CD4-positive, alpha-beta T cell (primary cell): ENCODE data around the gene CAPZB. TPM values are rescaled to one million over a fixed set of nuclear protein-coding genes. Genes with fewer than 3 reads are reported as not detected.

Experiments
- ATAC-seq: fragments of 200-7000 bp; cut with Tn5 transposase; one replicate; pipeline ENCODE4 v1.10.0; 2022; ENCODE audit warnings: mild to moderate bottlenecking; ENCODE audit not compliant: poor library complexity
- CTCF ChIA-PET: fragments of 350-600 bp; sonication (Branson Sonifier 250); formaldehyde crosslinking; loops from one replicate; lab custom pipeline; 2021; ENCODE audit warnings: antibody characterized with exemption, inconsistent platforms; lab: Charles Lee
- POLR2A ChIA-PET: fragments of 350-600 bp; sonication (Branson Sonifier 250); formaldehyde crosslinking; loops from one replicate; lab custom pipeline; 2021; ENCODE audit warnings: antibody characterized with exemption, inconsistent platforms; lab: Charles Lee
- DNase-seq, 14 experiments: peaks; one replicate each; pipeline ENCODE4 v3.0.0-alpha.2; 2013 to 2020; ENCODE audit warnings: mixed read lengths in 2 of 14
- H3K27ac ChIP-seq, 2 donors: one replicate each; pipeline versions ENCODE4 v1.5.1 to v1.7.0; 2013; ENCODE audit warnings: low read length in 2 of 2, low read depth in 1 of 2, mild to moderate bottlenecking in 1 of 2
- H3K27me3 ChIP-seq, 2 experiments: 1 replicate in 1 of 2; 2 replicates in 1 of 2; pipeline versions ENCODE4 v1.6.1 to v1.7.0; 2013; ENCODE audit warnings: low read length in 2 of 2, control low read depth in 1 of 2, mild to moderate bottlenecking in 1 of 2, moderate library complexity in 1 of 2; ENCODE audit not compliant: insufficient read depth in 2 of 2, control insufficient read depth in 1 of 2
- H3K36me3 ChIP-seq: one replicate; pipeline ENCODE4 v1.6.1; 2013; ENCODE audit warnings: low read length, control low read depth; ENCODE audit not compliant: insufficient read depth
- H3K4me1 ChIP-seq: one replicate; pipeline ENCODE4 v1.6.1; 2013; ENCODE audit warnings: low read length, control low read depth; ENCODE audit not compliant: insufficient read depth
- H3K4me3 ChIP-seq: one replicate; pipeline ENCODE4 v1.5.1; 2013; ENCODE audit warnings: mild to moderate bottlenecking, low read length, moderate library complexity
- H3K9me3 ChIP-seq, 2 experiments: 1 replicate in 1 of 2; 2 replicates in 1 of 2; pipeline versions ENCODE4 v1.6.1 to v1.7.0; 2013; ENCODE audit warnings: low read length in 2 of 2, mild to moderate bottlenecking in 2 of 2, control low read depth in 1 of 2, moderate library complexity in 1 of 2; ENCODE audit not compliant: control insufficient read depth in 1 of 2, insufficient read depth in 1 of 2
- H3K27ac Mint-ChIP-seq: one replicate; pipeline ENCODE4 v1.8.0; 2020; ENCODE audit warnings: mixed read lengths
- H3K27me3 Mint-ChIP-seq: one replicate; pipeline ENCODE4 v1.8.0; 2021; ENCODE audit warnings: mixed read lengths
- H3K36me3 Mint-ChIP-seq: one replicate; pipeline ENCODE4 v1.8.0; 2021; ENCODE audit warnings: low read depth, mixed read lengths
- H3K4me1 Mint-ChIP-seq: one replicate; pipeline ENCODE4 v1.8.0; 2021; ENCODE audit warnings: low read depth, mixed read lengths
- H3K4me3 Mint-ChIP-seq: one replicate; pipeline ENCODE4 v1.8.0; 2020; ENCODE audit warnings: mild to moderate bottlenecking, mixed read lengths
- H3K9me3 Mint-ChIP-seq: one replicate; pipeline ENCODE4 v1.8.0; 2020; ENCODE audit warnings: mixed read lengths
- intact Hi-C, 2 experiments: fragments of 100-400 bp; cut with DNase I in 1 of 2; cut with micrococcal nuclease in 1 of 2; formaldehyde crosslinking; loops; one replicate each; pipeline versions ENCODE4 v1.15.1 to v1.9.0; 2023 to 2025; cut with DNase I, micrococcal nuclease
- total RNA-seq, 174 experiments: library from RNA in 2 of 174; stranded (reverse) in 2 of 174; gene quantifications; one replicate each; pipeline ENCODE4 v1.2.3 and lab custom pipeline; 2021 to 2026
- TF ChIP-seq, protein P1 (sequence below): fragments of 200-600 bp; IDR thresholded peaks from one replicate; pipeline ENCODE4 v1.8.0; 2022; ENCODE audit warnings: antibody characterized with exemption, mild to moderate bottlenecking

Gene CAPZB
- total RNA-seq, 2 experiments from 2014 or later = 168 to 173 TPM

GRCh38 chr1:19396280-19396679, 89.1 kb downstream of the CAPZB start:
- POLR2A ChIA-PET = interaction anchor here (1.3 kb wide), 1 partner anchor 10 kb away, joined by 4 read pairs; no protein-coding TSS in a partner anchor
- Mint-ChIP-seq H3K4me1 (peaks cover 82% of the 10 kb centered on the region), H3K36me3 (peaks cover 54% of the 10 kb centered on the region)

DNA sequence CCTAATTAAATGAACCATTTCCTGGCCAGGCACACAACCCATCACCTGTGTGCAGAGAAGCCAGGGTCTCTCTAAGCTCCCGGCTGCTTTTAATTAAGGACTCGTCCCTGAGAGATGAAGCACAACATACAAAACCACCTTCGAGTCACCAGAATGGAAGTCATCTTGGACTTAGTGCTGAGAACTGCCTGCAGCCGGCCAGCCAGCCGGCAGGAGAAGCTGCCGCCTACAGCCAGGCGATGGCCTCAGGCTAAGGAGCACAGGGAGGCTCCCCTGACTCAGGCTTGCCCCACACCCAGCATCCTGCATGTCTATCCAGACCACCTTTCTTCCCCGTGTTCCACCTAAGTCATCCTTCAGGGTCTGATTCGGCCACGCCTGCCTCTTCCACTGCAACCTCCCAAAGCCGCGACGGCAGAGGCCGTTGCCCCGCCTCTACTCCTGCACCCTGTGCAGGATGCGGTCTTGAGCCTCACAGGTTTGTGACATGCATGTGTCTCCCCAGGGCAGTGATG, 89.6 kb downstream of the CAPZB start:
- Mint-ChIP-seq H3K4me3 (no peak overlapping the region), H3K36me3 (peaks cover 55% of the 10 kb centered on the region), H3K4me1 (peaks cover 82% of the 10 kb centered on the region), H3K27ac (peak overlapping the region; percentile 94), H3K27me3 (no peaks in the 10 kb centered on the region), H3K9me3 (no peaks in the 10 kb centered on the region)
- peak overlapping the region in 1 of 2 donors; percentile 8 for H3K27ac ChIP-seq
- no peak for DNase-seq
- CTCF ChIA-PET = interaction anchor here (0.9 kb wide), 1 partner anchor 14 kb away, joined by 3 read pairs; no protein-coding TSS in a partner anchor
- no peaks in the 10 kb centered on the region for H3K9me3 ChIP-seq
- intact Hi-C loops = no loop called here
- TF ChIP-seq, protein P1, sequence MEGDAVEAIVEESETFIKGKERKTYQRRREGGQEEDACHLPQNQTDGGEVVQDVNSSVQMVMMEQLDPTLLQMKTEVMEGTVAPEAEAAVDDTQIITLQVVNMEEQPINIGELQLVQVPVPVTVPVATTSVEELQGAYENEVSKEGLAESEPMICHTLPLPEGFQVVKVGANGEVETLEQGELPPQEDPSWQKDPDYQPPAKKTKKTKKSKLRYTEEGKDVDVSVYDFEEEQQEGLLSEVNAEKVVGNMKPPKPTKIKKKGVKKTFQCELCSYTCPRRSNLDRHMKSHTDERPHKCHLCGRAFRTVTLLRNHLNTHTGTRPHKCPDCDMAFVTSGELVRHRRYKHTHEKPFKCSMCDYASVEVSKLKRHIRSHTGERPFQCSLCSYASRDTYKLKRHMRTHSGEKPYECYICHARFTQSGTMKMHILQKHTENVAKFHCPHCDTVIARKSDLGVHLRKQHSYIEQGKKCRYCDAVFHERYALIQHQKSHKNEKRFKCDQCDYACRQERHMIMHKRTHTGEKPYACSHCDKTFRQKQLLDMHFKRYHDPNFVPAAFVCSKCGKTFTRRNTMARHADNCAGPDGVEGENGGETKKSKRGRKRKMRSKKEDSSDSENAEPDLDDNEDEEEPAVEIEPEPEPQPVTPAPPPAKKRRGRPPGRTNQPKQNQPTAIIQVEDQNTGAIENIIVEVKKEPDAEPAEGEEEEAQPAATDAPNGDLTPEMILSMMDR = no peak
- peaks cover 36% of the 10 kb centered on the region for H3K36me3 ChIP-seq
- POLR2A ChIA-PET = interaction anchor here (1.3 to 1.5 kb wide), 3 partner anchors 11 to 88 kb away, joined by 4 to 6 read pairs (median 4); no protein-coding TSS in a partner anchor
- H3K4me3 ChIP-seq = no peak overlapping the region
- H3K27me3 ChIP-seq = no peaks in the 10 kb centered on the region
- H3K4me1 ChIP-seq = peaks cover 79% of the 10 kb centered on the region
- no peak for ATAC-seq

More at GRCh38 chr1:19396280-19396679, 89.1 kb downstream of the CAPZB start:
- Histone ChIP-seq H3K4me1 (peaks cover 78% of the 10 kb centered on the region), H3K27ac (no peak overlapping the region), H3K4me3 (no peak overlapping the region), H3K27me3 (no peaks in the 10 kb centered on the region), H3K9me3 (no peaks in the 10 kb centered on the region), H3K36me3 (peaks cover 40% of the 10 kb centered on the region)
- CTCF ChIA-PET = no interaction called here
- H3K27ac Mint-ChIP-seq = peak overlapping the region; percentile 94
- H3K9me3 Mint-ChIP-seq = no peaks in the 10 kb centered on the region
- ATAC-seq = no peak
- TF ChIP-seq, protein P1 = no peak
- H3K4me3 Mint-ChIP-seq = no peak overlapping the region
- DNase-seq = no peak
- no peaks in the 10 kb centered on the region for H3K27me3 Mint-ChIP-seq
- intact Hi-C loops = no loop called here

DNA sequence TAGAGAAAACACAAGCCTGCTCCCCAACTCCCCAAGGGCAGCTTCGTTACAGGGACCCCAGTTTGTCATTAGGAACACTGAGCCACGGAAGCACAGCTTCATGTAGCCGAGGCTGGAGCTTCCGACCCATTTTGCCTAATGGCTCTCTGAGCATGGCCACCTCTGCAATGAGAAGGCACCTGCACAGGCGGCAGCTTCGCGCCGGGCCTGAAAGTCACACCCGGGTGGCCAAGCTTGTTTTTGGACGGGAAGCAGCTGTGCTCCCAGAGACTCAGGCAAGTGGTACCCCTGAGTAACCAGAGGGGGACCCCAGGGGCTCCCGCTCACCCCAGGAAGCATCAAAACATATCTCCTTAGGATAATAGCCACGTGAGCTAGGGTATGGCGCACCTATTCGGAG, 92.3 kb downstream of the CAPZB start:
- ChIA-PET CTCF (interaction anchor here (0.6 to 2.7 kb wide), 3 partner anchors 13 to 189 kb away, joined by 5 to 19 read pairs (median 6); no protein-coding TSS in a partner anchor), POLR2A (interaction anchor here (1.1 to 1.3 kb wide), 3 partner anchors 9 to 204 kb away, joined by 3 to 5 read pairs (median 4); partner anchors contain the start of gene CAPZB)
- Histone ChIP-seq H3K27me3 (no peaks in the 10 kb centered on the region), H3K36me3 (peaks cover 26% of the 10 kb centered on the region), H3K27ac (peak overlapping the region; percentile 46), H3K9me3 (no peaks in the 10 kb centered on the region), H3K4me3 (no peak overlapping the region), H3K4me1 (peaks cover 81% of the 10 kb centered on the region)
- Mint-ChIP-seq H3K27me3 (no peaks in the 10 kb centered on the region), H3K27ac (peak overlapping the region; percentile 94), H3K36me3 (peaks cover 42% of the 10 kb centered on the region), H3K4me3 (no peak overlapping the region), H3K4me1 (peaks cover 84% of the 10 kb centered on the region), H3K9me3 (no peaks in the 10 kb centered on the region)
- ATAC-seq (no peak), DNase-seq (no peak)
- TF ChIP-seq, protein P1 = no peak
- intact Hi-C loops = loop anchor here (5.0 kb wide), 3 partner anchors 44 to 204 kb away; a partner anchor contains a TSS
